ENCODE data around the gene MT1F. TPM values are rescaled to one million over a fixed set of nuclear protein-coding genes. Genes with fewer than 3 reads are reported as not detected.

Gene MT1F
- total and polyA plus RNA-seq, 9 of the 15 experiments (the other 6 are each of a cell fraction or from before 2014, with no cell fraction given): 0.18 to 0.68 (median 0.29) TPM; not detected in 5

- TF ChIP-seq POLR2A (conservative IDR thresholded peaks at IDR 0.05): peak; percentile 82
- peak; percentile 99 for TF ChIP-seq LARP7 (IDR thresholded peaks at IDR 0.05)
- no peak for TF ChIP-seq HMBOX1 (IDR thresholded peaks at IDR 0.05)
- no peak for TF ChIP-seq ZSCAN32 (CRISPR knock-in tag; IDR thresholded peaks at IDR 0.05)
- no peak for TF ChIP-seq ZNF175 (CRISPR knock-in tag; IDR thresholded peaks at IDR 0.05; ENCODE audit: low read depth)
- peak; percentile 48; the same call in 1 of the 2 replicates for TF ChIP-seq ESRRA (IDR thresholded peaks at IDR 0.05; ENCODE audit: borderline replicate concordance, low read depth)
- TF ChIP-seq POLR2G (IDR thresholded peaks at IDR 0.05; ENCODE audit: low read depth, low read length): peak; percentile 92
- no peak for TF ChIP-seq CEBPB (tag; IDR thresholded peaks at IDR 0.05)
- peak; percentile 84 for TF ChIP-seq ERF (CRISPR knock-in tag; IDR thresholded peaks at IDR 0.05)
- no peak for TF ChIP-seq SRSF1 (IDR thresholded peaks at IDR 0.05; ENCODE audit: low read depth, low read length)
- TF ChIP-seq MTA2 (IDR thresholded peaks at IDR 0.05; ENCODE audit: low read depth): no peak
- TF ChIP-seq NFE2 (IDR thresholded peaks at IDR 0.05; ENCODE audit: low read depth): peak; percentile 87
- TF ChIP-seq CSDE1 (IDR thresholded peaks at IDR 0.05): no peak
- TF ChIP-seq HEY1 (CRISPR knock-in tag; IDR thresholded peaks at IDR 0.05; ENCODE audit: borderline replicate concordance): no peak
- TF ChIP-seq POLR2AphosphoS5 (IDR thresholded peaks at IDR 0.05; ENCODE audit: control insufficient read depth, insufficient read depth, low read depth, low read length): peak; percentile 39
- TF ChIP-seq ZBTB33 (CRISPR knock-in tag; IDR thresholded peaks at IDR 0.05): no peak
- no peak for TF ChIP-seq CREB3L1 (IDR thresholded peaks at IDR 0.05; ENCODE audit: borderline replicate concordance, low read depth)
- peak; percentile 55; the same call in 1 of the 2 replicates for TF ChIP-seq THAP12 (CRISPR knock-in tag; IDR thresholded peaks at IDR 0.05)
- TF ChIP-seq ZNF239 (CRISPR knock-in tag; IDR thresholded peaks at IDR 0.05): no peak
- no peak for TF ChIP-seq HOMEZ (CRISPR knock-in tag; IDR thresholded peaks at IDR 0.05)
Observed at GRCh38 chr16:56608043-56608875, 49.5 kb upstream of the MT1F start, which contains the start of gene MT2A (continued).
